Esophagus muscularis mucosa (tissue), 4 donors: ENCODE results near the gene SPEF2. TPM values are rescaled to one million over a fixed set of nuclear protein-coding genes. Genes with fewer than 3 reads are reported as not detected.

Source experiments
- DNase-seq: peaks from one replicate; pipeline ENCODE4 v3.0.0-alpha.2; 2017; ENCODE audit errors: extremely low spot score
- H3K27ac ChIP-seq, 4 donors: fragments of 200-600 bp; sonication (generic); replicated peaks in 1 of 4; 1 replicate in 3 of 4; 2 replicates in 1 of 4; pipeline ENCODE4 v1.5.1; 2016 to 2019; ENCODE audit warnings: mild to moderate bottlenecking in 1 of 4
- H3K27me3 ChIP-seq, 4 donors: fragments of 200-600 bp; sonication (generic); one replicate each; pipeline versions ENCODE4 v1.5.1 to v1.6.0; 2016 to 2019
- H3K36me3 ChIP-seq, 4 donors: fragments of 200-600 bp; sonication (generic); one replicate each; pipeline ENCODE4 v1.5.1; 2016 to 2019
- H3K4me1 ChIP-seq, 4 donors: fragments of 200-600 bp; sonication (generic); one replicate each; pipeline ENCODE4 v1.5.1; 2016 to 2019
- H3K4me3 ChIP-seq, 4 donors: fragments of 200-600 bp; sonication (generic); 1 replicate in 2 of 4; 2 replicates in 2 of 4; pipeline ENCODE4 v1.5.1; 2016 to 2019; ENCODE audit warnings: mild to moderate bottlenecking in 4 of 4, moderate library complexity in 1 of 4
- H3K9me3 ChIP-seq, 4 donors: fragments of 200-600 bp; sonication (generic); 1 replicate in 3 of 4; 2 replicates in 1 of 4; pipeline ENCODE4 v1.5.1; 2016 to 2019
- CTCF ChIP-seq, 3 experiments: fragments of 200-600 bp in 2 of 3; fragments of 450-650 bp in 1 of 3; sonication (generic) in 2 of 3; IDR thresholded peaks; one replicate each; pipeline ENCODE4 v1.5.1; 2017 to 2019; ENCODE audit warnings: antibody characterized with exemption in 3 of 3, mild to moderate bottlenecking in 2 of 3, moderate library complexity in 1 of 3
- EP300 ChIP-seq: sonication (generic); formaldehyde crosslinking; IDR thresholded peaks from one replicate; pipeline ENCODE4 v1.6.1; 2017; ENCODE audit warnings: antibody characterized with exemption
- POLR2A ChIP-seq: fragments of 450-650 bp; IDR thresholded peaks from one replicate; pipeline ENCODE4 v1.6.1; 2017; ENCODE audit warnings: antibody characterized with exemption, moderate library complexity, mild to moderate bottlenecking, low read depth
- POLR2AphosphoS5 ChIP-seq, 2 donors: sonication (generic); formaldehyde crosslinking; IDR thresholded peaks; one replicate each; pipeline ENCODE4 v1.6.1; 2017; ENCODE audit warnings: antibody characterized with exemption in 2 of 2
- WGBS: methylation state at CpG from one replicate; pipeline ENCODE4 v1.1.5; 2018; 5-methylcytosine and 5-hydroxymethylcytosine counted together
- intact Hi-C: fragments of 100-400 bp; cut with DNase I; formaldehyde crosslinking; loops from one replicate; pipeline ENCODE4 v1.15.1; 2023
- total RNA-seq, 4 donors: library from RNA; depleted of rRNA; stranded (reverse); fragments of >200 nt; gene quantifications; one replicate each; pipeline versions ENCODE4 v1.1.0 to v1.2.1, GENCODE V29; 2016

Gene SPEF2
- total RNA-seq, 4 donors from 2014 or later, result 2.8 to 4.6 (median 3.1) TPM

GRCh38 chr5:35736280-35736679 is 118.6 kb downstream of the SPEF2 start:
- H3K27ac ChIP-seq, result no peak overlapping the region
- intact Hi-C loops, result no loop called here
- no peak for TF ChIP-seq POLR2AphosphoS5 (IDR thresholded peaks at IDR 0.05)
- TF ChIP-seq POLR2A, result no peak
- TF ChIP-seq EP300, result no peak
- TF ChIP-seq CTCF (IDR thresholded peaks at IDR 0.05), result no peak
- no peaks in the 10 kb centered on the region for H3K4me1 ChIP-seq
- H3K4me3 ChIP-seq, result no peak overlapping the region
- H3K9me3 ChIP-seq, result peaks cover 0 to 4% (median 0%) of the 10 kb centered on the region in 4 donors
- H3K27me3 ChIP-seq, result no peaks in the 10 kb centered on the region
- H3K36me3 ChIP-seq, result no peaks in the 10 kb centered on the region
- no peak for DNase-seq

GRCh38 chr5:35741126-35741716 is 123.6 kb downstream of the SPEF2 start:
- no peak for DNase-seq
- no peak for TF ChIP-seq CTCF (IDR thresholded peaks at IDR 0.05)
- no peak for TF ChIP-seq POLR2A
- no peak for TF ChIP-seq POLR2AphosphoS5 (IDR thresholded peaks at IDR 0.05)
- TF ChIP-seq EP300, result no peak
- 77% methylated on average over 5 of the region's 5 CpGs for WGBS
- Histone ChIP-seq H3K4me1 (no peaks in the 10 kb centered on the region), H3K27me3 (no peaks in the 10 kb centered on the region), H3K4me3 (no peak overlapping the region), H3K9me3 (peaks cover 0 to 4% (median 0%) of the 10 kb centered on the region in 4 donors), H3K36me3 (no peaks in the 10 kb centered on the region), H3K27ac (no peak overlapping the region)
- intact Hi-C loops, result no loop called here

DNA sequence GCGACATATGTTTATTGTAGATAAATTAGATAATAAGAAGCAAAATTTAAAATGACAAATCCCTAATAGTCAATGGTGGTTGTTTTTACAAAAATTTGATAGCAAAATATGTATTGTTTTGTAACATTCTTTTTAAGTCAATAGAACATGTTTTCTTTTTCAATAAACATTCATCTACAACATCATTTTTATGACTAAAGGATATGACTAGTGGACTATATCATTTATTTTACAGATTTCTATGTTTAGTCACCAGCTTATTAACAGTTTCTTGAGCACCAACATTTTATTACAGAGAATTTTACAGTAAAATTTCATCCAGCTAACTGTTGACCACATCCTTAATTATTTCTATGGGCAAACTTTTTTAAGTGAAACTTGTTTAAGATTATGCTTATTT is 124.3 kb downstream of the SPEF2 start:
- Histone ChIP-seq H3K27ac (no peak overlapping the region), H3K27me3 (no peaks in the 10 kb centered on the region), H3K36me3 (no peaks in the 10 kb centered on the region), H3K4me3 (no peak overlapping the region), H3K9me3 (no peaks in the 10 kb centered on the region), H3K4me1 (no peaks in the 10 kb centered on the region)
- no peak for DNase-seq
- TF ChIP-seq POLR2AphosphoS5 (IDR thresholded peaks at IDR 0.05) (no peak), POLR2A (no peak), EP300 (no peak), CTCF (IDR thresholded peaks at IDR 0.05) (no peak)
- 81% methylated on average over 1 of the region's 1 CpG for WGBS
- intact Hi-C loops, result no loop called here

DNA sequence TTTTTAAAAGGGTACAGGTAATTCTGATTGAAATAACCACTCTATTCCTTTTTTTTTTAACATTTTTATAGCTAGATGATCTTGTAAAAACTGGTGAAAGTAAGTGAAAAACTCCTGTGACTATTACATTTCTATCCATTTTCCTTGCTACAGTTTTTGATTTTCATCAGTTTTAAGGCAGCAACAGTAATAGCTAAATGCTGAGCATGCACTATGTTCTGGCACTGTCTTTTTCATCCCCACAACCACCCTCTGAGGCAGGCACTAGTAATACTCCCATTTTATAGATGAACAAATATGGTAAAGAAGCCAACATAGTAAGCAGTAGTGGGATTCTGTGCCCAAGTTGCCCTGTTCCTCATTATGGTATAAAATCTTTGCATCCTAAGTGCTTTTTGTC is 126.0 kb downstream of the SPEF2 start:
- Histone ChIP-seq H3K9me3 (peaks cover 0 to 7% (median 0%) of the 10 kb centered on the region in 4 donors), H3K4me3 (no peak overlapping the region), H3K27me3 (no peaks in the 10 kb centered on the region), H3K27ac (no peak overlapping the region), H3K4me1 (no peaks in the 10 kb centered on the region), H3K36me3 (no peaks in the 10 kb centered on the region)
- DNase-seq, result no peak
- intact Hi-C loops, result no loop called here
- TF ChIP-seq CTCF (IDR thresholded peaks at IDR 0.05) (no peak), POLR2A (no peak), POLR2AphosphoS5 (IDR thresholded peaks at IDR 0.05) (no peak), EP300 (no peak)

DNA sequence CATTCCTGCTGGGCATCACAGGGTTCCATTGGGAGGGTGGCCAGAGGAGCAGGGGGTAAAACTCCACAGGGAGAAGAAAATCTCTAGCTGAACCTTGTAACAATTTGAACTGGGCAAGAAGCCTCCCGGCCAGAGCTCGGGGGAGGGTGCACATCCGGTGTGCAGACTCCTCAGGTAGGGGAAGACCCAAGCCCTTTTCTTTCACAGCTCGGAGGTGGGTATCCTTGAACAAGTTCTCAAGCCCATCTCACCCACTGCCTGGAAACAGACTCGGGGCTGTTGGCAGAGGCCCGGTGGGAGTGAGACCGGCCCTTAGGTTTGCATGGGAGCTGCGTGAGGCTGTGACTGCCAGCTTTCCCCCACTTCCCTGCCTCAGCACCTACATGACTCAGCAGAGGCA is 127.5 kb downstream of the SPEF2 start:
- no peaks in the 10 kb centered on the region for H3K36me3 ChIP-seq
- WGBS, result 92% methylated on average over 8 of the region's 8 CpGs
- no peak overlapping the region for H3K4me3 ChIP-seq
- H3K27ac ChIP-seq, result no peak overlapping the region
- intact Hi-C loops, result no loop called here
- no peak for DNase-seq
- H3K9me3 ChIP-seq, result peaks cover 0 to 15% (median 0%) of the 10 kb centered on the region in 4 donors
- no peaks in the 10 kb centered on the region for H3K4me1 ChIP-seq
- TF ChIP-seq CTCF (IDR thresholded peaks at IDR 0.05) (no peak), POLR2AphosphoS5 (IDR thresholded peaks at IDR 0.05) (no peak), POLR2A (no peak), EP300 (no peak)
- no peaks in the 10 kb centered on the region for H3K27me3 ChIP-seq
